Stimulated activated CD8-positive, alpha-beta memory T cell treated with anti-CD3 and anti-CD28 coated beads, Interleukin-4, amount 100 ng/mL, for 4 hours (primary cell): ENCODE measurements around the gene SLIT3.

Experiments used
- DNase-seq, 2 donors: peaks; one replicate each; pipeline ENCODE4 v3.0.0-alpha.2; 2020; ENCODE audit warnings: low read depth in 2 of 2, low spot score in 1 of 2

SLIT3 gene

GRCh38 chr5:168899264-168899663 is 401.7 kb downstream of the SLIT3 start:
- DNase-seq = no peak

- no peak for DNase-seq
Measured at GRCh38 chr5:168898247-168898911, 402.6 kb downstream of the SLIT3 start.

GRCh38 chr5:168897387-168898122 is 403.4 kb downstream of the SLIT3 start:
- no peak for DNase-seq

- DNase-seq = no peak
Measured at GRCh38 chr5:168895295-168896071, 405.5 kb downstream of the SLIT3 start.

GRCh38 chr5:168893283-168893682 is 407.7 kb downstream of the SLIT3 start:
- DNase-seq = no peak

GRCh38 chr5:168892618-168893186 is 408.2 kb downstream of the SLIT3 start:
- no peak for DNase-seq

GRCh38 chr5:168890816-168891812 is 409.8 kb downstream of the SLIT3 start:
- DNase-seq = no peak

GRCh38 chr5:168889039-168889438 is 411.9 kb downstream of the SLIT3 start:
- DNase-seq = no peak

GRCh38 chr5:168887931-168888330 is 413.0 kb downstream of the SLIT3 start:
- DNase-seq = no peak

GRCh38 chr5:168886157-168886556 is 414.8 kb downstream of the SLIT3 start:
- no peak for DNase-seq

GRCh38 chr5:168885324-168886120 is 415.4 kb downstream of the SLIT3 start:
- no peak for DNase-seq

- no peak for DNase-seq
Measured at GRCh38 chr5:168883991-168884390, 416.9 kb downstream of the SLIT3 start.

- no peak for DNase-seq
Measured at GRCh38 chr5:168883281-168883741, 417.6 kb downstream of the SLIT3 start.

GRCh38 chr5:168882283-168882682 is 418.7 kb downstream of the SLIT3 start:
- no peak for DNase-seq

- DNase-seq = no peak
Measured at GRCh38 chr5:168881427-168882149, 419.4 kb downstream of the SLIT3 start.

GRCh38 chr5:168879929-168880328 is 421.0 kb downstream of the SLIT3 start:
- no peak for DNase-seq

- no peak for DNase-seq
Measured at GRCh38 chr5:168879331-168879730, 421.6 kb downstream of the SLIT3 start.

GRCh38 chr5:168878135-168878745 is 422.7 kb downstream of the SLIT3 start:
- no peak for DNase-seq
